Endothelial cell of umbilical vein (primary cell): Measurements from ENCODE around the gene TMEM135.

Experiments
- CTCF ChIP-seq, 2 donors: IDR thresholded peaks; 1 replicate in 1 of 2; 2 replicates in 1 of 2; pipeline ENCODE4 v1.5.1; 2011; ENCODE audit warnings: low read length in 2 of 2, mild to moderate bottlenecking in 2 of 2, moderate library complexity in 2 of 2, control low read depth in 1 of 2, inconsistent platforms in 1 of 2, low read depth in 1 of 2; ENCODE audit not compliant: insufficient read depth in 1 of 2; ENCODE audit errors: extremely low read depth in 1 of 2
- EZH2 ChIP-seq: IDR thresholded peaks from 2 replicates; pipeline ENCODE4 v1.6.1; 2012; ENCODE audit warnings: borderline replicate concordance, low read depth, mild to moderate bottlenecking, moderate library complexity, low read length, inconsistent platforms; ENCODE audit not compliant: severe bottlenecking
- FOS ChIP-seq: IDR thresholded peaks from 2 replicates; pipeline ENCODE4 v1.6.1; 2011; ENCODE audit warnings: mild to moderate bottlenecking, low read length, moderate library complexity, borderline replicate concordance; ENCODE audit not compliant: insufficient read depth
- GATA2 ChIP-seq: IDR thresholded peaks from 2 replicates; pipeline ENCODE4 v1.7.0; 2011; ENCODE audit warnings: low read depth, mild to moderate bottlenecking, moderate library complexity, mixed read lengths, low read length; ENCODE audit not compliant: insufficient read length, insufficient read depth
- JUN ChIP-seq: IDR thresholded peaks from 2 replicates; pipeline ENCODE4 v1.6.1; 2011; ENCODE audit warnings: borderline replicate concordance, low read depth; ENCODE audit not compliant: insufficient read length, insufficient read depth
- MAX ChIP-seq: IDR thresholded peaks from 2 replicates; pipeline ENCODE4 v1.6.1; 2011; ENCODE audit not compliant: insufficient read depth, insufficient read length
- MYC ChIP-seq: IDR thresholded peaks from one replicate; pipeline ENCODE4 v1.6.1; 2011; ENCODE audit warnings: mild to moderate bottlenecking, low read depth, low read length
- POLR2A ChIP-seq: IDR thresholded peaks from 2 replicates; pipeline ENCODE4 v1.6.1; 2012; ENCODE audit warnings: low read depth, mild to moderate bottlenecking, control low read depth, low read length
- POLR2AphosphoS5 ChIP-seq: IDR thresholded peaks from 2 replicates; pipeline ENCODE4 v1.6.1; 2012; ENCODE audit warnings: low read depth, mild to moderate bottlenecking, control low read depth, low read length, moderate library complexity; ENCODE audit not compliant: insufficient read depth

- TF ChIP-seq CTCF (IDR thresholded peaks at IDR 0.05; ENCODE audit: extremely low read depth in 1 of 2, insufficient read depth in 1 of 2, low read depth in 1 of 2, low read length in 2 of 2) (no peak), POLR2A (no peak), POLR2AphosphoS5 (no peak), EZH2 (no peak), JUN (no peak), MAX (no peak), FOS (no peak), GATA2 (no peak), MYC (no peak)
These were observed 54.4 kb downstream of the TMEM135 start for GRCh38 chr11:87092159-87092558.
